Body of pancreas (tissue), 4 donors: ENCODE results near the gene FLOT2.

Experiments used
- POLR2A ChIP-seq, 3 donors: fragments of 450-650 bp; IDR thresholded peaks; one replicate each; pipeline ENCODE4 v1.6.1; 2016; ENCODE audit warnings: antibody characterized with exemption in 3 of 3, mild to moderate bottlenecking in 2 of 3
- TF ChIP-seq, protein P1 (sequence below), 7 experiments: fragments of 450-650 bp in 4 of 7; fragments of 200-600 bp in 3 of 7; sonication (generic) in 3 of 7; IDR thresholded peaks; one replicate each; pipeline ENCODE4 v1.5.1; 2016 to 2019; ENCODE audit warnings: antibody characterized with exemption in 7 of 7

DNA sequence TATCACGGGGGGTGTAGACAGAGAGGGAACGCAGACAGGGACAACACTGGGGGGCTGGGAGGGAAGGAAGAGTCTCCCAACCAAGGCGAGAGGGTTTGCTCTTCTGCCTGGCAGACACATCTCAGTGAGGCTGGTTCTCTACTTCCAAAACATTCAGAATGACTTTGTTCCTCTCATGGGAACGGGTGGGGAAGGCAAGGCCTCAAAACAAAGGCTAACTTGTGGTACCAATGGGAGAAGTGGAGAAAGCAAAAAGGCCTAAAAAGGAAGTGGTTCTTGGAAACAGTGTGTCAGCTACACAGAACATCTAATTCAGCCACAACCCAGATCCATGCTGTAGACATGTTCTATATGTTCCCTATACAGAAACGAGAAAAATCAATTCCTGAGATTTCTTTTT, 7.5 kb downstream of the FLOT2 start:
- TF ChIP-seq, protein P1, sequence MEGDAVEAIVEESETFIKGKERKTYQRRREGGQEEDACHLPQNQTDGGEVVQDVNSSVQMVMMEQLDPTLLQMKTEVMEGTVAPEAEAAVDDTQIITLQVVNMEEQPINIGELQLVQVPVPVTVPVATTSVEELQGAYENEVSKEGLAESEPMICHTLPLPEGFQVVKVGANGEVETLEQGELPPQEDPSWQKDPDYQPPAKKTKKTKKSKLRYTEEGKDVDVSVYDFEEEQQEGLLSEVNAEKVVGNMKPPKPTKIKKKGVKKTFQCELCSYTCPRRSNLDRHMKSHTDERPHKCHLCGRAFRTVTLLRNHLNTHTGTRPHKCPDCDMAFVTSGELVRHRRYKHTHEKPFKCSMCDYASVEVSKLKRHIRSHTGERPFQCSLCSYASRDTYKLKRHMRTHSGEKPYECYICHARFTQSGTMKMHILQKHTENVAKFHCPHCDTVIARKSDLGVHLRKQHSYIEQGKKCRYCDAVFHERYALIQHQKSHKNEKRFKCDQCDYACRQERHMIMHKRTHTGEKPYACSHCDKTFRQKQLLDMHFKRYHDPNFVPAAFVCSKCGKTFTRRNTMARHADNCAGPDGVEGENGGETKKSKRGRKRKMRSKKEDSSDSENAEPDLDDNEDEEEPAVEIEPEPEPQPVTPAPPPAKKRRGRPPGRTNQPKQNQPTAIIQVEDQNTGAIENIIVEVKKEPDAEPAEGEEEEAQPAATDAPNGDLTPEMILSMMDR (IDR thresholded peaks at IDR 0.05) = no peak
- no peak for TF ChIP-seq POLR2A (IDR thresholded peaks at IDR 0.05)
